GM19395 (cell line): ENCODE data around the gene GOLGA7B.

ENCODE experiments used
- ATAC-seq: cut with Tn5 transposase; IDR thresholded peaks from one replicate; pipeline ENCODE4 v1.9.1; 2021; ENCODE audit warnings: mild to moderate bottlenecking, moderate library complexity; ENCODE audit not compliant: unreplicated experiment

The GOLGA7B gene

DNA sequence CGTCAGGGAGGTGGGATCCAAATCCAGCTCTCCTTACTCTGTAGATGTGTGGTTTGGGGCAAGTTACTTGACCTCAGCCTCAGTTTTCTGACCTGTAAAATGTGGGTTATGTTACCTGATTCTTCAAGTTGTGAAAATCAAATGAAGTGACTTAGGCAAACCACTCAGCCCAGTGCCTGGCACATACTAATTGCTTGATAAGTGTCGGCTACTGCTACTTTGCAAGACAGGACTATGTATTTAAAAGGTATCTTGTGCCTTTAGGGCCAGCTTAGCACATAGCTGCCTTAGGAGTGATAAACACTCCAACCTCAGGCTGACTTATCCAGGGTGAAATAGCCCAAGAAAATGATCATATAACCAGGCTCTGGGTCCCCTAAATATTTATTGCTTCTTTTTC is 42.9 kb downstream of the GOLGA7B start:
- ATAC-seq, result no peak

DNA sequence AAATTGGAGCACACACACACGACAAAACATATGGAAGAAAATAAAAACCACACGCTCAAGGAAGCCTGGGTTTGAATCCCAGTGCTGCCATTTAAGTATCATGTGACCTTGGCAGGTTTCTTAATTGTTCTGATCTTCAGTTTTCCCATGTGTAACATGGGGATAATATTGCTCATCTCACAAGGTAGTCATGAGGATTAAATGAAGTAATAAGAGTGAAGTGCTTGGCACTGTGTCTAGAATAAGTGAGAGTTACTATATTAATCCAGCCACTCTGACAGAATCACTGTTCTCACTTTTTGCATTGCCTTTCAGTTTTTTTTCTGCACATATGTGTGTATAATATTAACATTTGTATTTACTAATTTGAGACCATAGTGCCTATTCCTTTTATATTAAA is 43.3 kb downstream of the GOLGA7B start:
- no peak for ATAC-seq

DNA sequence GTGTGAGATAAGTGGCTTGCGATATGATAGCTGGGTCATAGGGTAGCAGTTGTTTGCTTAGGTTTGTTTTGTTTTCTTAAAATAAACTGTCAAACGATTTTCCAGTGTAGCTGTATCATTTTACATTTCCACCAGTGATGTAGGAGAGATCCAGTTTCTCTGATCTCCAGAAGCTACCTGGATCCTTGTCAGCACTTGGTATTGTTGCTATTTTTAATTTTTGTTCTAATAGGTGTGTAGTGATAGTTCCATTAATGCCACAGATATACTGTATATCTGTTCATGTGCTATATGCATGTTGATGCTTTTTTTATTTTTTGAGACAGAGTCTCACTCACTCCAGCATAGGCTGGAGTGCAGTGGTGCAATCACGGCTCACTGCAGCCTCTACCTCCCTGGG is 44.4 kb downstream of the GOLGA7B start:
- ATAC-seq, result no peak

DNA sequence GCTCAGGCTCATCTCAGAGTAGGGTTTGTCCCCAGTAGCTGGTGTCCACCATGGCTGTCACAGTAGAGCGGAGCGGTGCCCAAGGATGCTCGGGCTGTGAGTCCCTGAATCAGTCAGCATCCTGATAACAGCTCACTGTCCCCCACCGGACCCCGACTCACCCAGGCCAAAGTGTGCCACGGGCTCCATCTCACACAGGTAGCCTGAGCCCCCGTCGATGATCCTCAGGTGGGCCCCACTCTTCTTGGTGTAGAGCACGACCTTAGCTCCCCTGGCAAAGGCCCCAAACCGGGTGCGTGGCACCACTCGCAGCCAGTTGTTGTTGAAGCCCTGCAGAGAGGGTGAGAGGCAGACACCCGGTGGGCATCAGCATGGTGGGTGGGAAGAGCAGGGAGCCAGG is 45.4 kb downstream of the GOLGA7B start:
- no peak for ATAC-seq

DNA sequence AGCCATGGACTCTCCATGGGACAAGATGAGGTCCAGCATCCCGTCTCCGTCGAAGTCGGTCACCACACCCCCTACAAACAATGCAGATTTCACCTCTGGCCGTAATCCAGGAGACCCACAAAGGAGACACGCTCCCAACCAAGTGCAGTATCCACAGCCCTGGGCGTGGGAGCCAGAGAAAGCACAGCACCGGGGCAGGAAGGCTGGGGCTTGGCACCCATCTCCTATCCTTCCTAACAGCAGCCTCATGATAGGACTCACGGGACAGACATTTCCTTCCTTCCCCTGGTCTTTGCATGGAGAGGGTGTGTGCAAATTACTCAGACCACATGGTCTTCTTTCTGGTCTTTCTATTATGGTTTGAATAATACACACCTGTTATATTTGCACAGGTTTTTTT is 46.3 kb downstream of the GOLGA7B start:
- ATAC-seq, result no peak

DNA sequence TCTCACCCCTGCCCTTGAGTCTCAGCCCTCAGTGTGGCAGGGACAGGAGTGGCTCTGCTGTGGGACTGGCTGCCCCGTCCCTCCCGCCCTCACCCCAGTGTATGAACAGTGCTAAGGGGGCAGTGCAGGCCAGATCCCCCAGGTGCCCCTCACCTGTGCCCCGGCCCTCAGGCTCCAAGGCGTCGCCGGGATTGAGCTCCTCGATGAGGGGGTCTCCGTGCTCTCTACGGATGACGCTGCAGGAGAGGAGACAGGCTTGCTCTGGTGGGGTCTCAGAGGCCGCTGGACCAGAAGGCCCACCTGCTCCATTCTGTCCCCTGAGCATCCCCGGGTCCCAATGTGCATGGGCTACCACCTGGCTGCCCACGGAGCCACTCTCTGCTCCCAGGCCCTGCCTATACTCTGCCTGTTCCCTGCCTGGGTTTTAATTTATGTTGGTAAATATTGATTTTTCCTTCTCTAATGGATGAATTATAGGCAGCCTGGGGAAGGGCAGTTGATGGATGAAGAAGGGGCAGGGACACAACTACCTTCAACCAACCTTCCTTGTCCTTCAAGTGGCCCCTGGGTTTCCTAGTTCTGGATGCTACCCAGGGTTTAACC is 47.2 kb downstream of the GOLGA7B start:
- ATAC-seq, result no peak

DNA sequence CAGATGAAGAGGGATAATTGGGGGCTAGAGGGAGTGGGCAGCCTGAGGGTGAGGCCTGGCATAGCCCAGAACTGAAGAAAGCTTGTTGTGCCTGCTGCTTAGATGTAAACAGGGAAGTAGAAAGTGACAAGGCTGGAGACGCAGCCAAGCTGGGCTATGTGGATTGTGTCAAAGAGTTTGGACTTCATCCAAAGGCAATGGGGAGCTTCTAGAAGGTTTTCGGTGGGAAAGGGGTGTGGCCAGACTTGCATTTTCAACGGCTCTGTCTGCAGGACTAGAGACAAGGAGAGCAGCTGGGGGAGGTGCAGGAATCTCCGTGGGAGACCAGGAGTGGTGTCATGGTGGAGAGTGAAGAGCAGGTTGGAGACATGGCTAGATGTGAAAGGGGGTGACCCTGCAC is 48.8 kb downstream of the GOLGA7B start:
- no peak for ATAC-seq

DNA sequence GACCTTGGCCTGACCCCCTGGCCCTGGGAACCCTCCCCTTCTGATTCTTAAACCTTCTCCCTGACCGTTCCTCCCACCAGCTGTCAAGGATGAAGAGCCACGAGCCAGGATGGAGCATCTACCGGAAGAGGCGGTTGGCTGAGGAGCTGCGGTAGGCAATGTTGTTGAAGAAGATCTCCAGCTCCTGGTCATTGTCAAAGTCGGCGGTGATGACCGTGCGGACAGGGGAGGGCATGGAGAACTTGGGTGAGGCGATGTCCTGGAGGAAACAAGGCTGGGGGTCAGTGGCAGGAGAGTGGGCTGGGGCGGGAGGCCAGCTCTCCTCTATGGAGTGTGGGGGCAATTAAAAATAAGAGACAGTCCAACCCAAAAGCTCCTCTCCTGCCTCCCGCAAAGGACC is 51.7 kb downstream of the GOLGA7B start:
- ATAC-seq, result no peak

DNA sequence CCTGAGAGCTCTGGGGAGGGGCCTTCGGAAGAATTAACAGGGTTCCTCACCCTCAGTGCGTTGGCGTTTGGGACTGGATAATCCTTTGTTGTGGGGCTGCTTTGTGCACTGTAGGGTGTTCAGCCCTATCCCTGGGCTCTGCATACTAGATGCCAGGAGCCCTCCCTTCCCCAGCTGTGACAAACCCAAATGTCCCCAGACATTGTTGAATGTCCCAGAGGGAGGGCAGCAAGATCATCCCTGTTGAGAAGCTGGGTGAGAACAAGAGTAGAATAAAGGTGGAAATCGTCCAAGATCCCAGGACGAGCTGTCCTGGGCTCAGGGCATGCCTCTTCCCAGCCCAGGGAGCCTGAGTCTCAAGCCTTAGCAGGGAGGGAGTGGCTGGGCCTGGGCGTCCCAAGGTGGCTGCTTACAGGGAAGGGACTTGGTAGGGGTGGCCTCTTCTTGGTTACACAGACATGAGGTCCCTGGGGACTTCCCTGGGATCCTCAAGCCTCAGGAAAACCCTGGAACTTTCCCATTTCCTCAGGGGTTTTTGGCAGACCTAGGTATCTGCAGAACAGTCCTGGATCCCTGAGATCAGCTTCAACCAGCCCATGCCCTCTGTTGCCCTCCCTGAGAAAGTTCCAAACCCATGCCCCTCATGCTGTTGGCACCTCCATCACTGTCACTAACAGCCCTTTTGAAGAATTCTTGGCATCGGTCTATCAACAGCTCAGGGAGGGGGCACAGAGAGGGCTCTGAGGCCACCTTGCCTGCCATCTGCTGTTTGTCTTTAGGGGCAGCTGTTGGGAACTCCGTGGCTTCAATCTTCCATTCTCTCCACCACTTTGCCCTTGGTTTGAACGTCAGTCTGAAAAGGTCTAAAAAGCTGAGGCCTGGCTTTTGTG is 53.7 kb downstream of the GOLGA7B start:
- no peak for ATAC-seq

DNA sequence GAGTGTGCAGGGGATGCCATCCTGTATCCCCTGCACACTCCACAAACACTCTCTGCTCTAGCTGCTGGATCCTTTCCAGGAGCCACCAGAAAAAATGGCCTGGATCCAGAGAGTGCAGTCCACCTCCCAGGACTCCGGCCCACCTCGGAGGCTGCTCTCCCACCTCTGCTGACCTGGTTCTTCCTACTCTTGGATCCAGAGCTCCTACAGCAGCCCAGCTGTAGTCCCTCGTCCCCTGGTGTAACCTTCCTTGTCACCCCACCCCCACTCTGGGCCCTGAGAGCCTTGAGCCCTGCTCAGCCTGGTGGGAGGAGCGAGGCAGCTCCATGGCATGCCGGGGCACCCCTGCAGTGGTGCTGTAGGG is 54.4 kb downstream of the GOLGA7B start:
- ATAC-seq, result no peak

DNA sequence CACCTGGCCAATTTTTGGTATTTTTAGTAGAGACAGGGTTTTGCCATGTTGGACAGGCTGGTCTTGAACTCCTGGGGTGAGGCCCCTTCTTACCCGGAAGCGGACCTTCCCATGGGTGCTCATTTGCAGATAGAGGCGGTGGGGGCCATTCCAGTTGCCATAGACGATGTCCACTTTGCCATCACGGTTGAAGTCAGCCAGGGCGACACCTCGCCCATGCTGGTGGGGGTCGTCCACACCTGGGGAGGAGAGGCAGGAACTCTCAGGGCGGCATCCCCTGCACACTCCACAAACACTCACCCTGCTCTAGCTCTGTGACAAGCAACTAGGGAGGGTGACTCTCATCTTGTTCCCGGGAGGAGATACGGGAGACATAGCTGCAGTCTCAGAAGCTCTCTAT is 54.9 kb downstream of the GOLGA7B start:
- ATAC-seq, result no peak

DNA sequence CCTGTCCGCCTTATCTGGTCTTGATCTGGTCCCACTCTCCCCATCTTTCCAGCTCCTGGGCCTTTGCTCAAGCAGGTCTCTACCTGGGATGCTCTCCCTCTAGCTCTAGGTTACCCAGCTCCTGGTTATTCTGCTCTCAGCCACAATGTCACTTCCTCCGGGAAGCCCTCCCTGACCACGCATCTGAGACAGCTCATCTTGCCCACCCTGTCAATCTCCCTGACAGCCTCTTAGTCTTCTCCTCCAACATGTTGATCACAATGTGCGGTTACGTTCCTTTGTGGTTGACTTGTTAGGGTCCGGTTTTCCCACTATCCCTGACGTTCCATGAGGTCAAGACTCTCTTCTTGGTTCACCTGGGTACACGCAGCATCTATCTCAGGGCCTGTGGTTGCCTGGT is 55.6 kb downstream of the GOLGA7B start:
- no peak for ATAC-seq

DNA sequence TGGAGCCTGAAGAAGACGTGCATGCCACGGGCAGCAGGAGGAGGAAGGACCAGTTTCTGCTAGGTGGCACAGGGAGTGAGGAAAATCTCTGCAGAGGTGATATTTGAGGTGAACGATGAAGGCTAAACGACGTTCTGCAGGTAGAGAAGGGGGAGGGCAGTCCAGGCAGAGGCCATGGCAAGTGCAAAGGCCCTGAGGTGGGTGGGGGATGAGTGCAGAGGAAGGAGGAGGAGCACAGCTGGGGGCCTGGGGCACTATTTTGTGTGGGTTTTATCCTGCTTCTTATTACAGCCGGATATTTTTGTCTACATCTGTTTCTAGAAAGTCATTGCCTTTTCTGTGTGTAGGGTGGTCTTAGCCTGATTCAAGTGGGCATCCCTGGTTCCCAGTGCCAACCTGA is 57.6 kb downstream of the GOLGA7B start:
- no peak for ATAC-seq

DNA sequence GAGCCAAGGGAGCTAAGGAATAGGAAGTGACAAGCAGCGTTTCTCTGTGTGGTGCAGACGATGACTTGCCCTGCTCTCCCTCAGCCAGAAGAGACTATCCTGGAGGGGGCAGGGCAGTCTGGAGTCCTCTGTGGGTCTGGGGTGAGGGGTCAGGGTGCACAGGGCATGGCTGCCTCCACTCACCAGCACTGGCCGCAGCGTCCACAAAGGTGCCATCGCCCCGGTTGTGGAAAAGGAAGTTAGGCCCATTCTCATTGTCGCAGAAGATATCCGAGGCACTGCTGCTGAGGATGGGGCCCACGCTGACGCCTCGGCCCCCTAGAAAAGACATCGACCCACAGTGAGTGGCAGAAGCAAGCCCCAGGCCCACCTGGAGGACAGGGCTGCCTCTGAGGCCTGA is 58.2 kb downstream of the GOLGA7B start:
- ATAC-seq, result no peak

DNA sequence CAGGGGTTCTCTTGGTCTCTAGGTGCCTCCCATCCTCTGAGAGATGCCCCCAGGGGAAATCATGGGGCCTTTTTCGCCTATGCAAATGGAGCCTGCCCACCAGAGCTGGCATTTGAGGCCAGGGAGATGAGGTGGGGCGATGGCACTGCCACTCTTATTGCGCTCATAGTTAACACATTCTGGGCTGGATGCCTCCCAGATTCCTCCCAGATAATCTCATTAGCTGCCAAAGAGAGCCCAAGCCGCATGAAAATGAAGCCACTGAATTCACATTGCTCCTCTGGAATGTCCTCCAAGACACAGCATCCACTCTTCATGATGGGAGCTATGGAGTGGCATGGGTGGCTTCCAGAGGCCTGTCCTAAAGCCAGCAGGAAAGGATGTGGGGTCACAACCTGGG is 61.0 kb downstream of the GOLGA7B start:
- ATAC-seq, result no peak

DNA sequence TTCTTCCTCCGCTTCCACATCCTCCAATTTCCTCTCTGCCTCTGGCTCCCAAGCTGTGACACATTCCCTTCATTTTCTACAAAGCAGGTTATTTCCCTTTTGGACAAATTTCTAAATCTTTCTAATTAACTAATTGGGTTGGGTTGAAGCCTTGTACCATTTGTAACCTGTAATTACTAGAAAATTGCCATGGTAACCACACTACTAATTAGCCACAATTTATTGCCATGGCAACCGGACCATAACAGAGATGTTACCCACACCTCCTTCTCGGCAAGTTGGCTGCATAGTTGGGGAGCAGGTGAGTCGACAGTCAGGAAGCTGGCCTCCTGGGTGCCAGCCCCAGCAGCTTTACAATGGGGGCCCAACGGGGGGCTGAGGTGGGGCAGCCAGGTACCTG is 61.6 kb downstream of the GOLGA7B start:
- ATAC-seq, result no peak

DNA sequence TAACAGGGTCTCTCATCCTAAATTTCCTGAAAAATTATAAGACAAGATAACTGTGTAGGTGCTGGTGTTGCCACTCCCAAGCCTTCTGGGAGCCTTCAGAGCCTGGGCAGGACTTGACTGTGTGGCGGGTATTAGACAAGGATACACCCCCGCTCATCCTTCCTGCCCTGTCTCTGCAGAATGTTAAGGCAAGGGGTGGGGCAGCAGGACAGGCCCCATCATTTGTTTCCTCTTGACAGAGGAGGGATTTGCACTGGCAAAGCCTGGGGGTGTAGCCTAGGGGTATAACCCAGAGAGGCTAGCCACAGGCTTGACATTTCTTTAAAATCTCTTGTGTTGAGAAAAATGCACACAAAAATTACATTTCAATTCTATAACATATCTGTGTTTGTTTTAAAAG is 63.5 kb downstream of the GOLGA7B start:
- no peak for ATAC-seq

DNA sequence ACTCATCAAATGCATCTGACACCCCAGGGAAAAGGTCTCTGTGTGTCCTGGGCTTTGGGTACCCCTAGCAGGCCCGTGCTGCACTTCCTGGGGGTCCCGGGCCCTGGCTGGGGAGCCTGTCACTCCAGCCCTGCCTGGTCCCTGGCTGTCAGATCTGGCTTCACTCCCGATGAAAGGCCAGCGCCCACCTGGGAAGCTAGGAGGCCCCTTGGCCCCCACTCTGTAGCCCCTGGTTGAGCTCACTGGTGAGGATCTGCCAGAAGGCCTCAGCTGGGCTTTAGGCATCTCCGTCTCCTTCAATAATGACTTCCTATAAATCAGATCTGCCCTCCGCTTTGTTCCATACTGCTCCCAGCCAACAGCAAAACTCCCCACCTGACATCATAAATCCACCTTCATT is 64.0 kb downstream of the GOLGA7B start:
- no peak for ATAC-seq

DNA sequence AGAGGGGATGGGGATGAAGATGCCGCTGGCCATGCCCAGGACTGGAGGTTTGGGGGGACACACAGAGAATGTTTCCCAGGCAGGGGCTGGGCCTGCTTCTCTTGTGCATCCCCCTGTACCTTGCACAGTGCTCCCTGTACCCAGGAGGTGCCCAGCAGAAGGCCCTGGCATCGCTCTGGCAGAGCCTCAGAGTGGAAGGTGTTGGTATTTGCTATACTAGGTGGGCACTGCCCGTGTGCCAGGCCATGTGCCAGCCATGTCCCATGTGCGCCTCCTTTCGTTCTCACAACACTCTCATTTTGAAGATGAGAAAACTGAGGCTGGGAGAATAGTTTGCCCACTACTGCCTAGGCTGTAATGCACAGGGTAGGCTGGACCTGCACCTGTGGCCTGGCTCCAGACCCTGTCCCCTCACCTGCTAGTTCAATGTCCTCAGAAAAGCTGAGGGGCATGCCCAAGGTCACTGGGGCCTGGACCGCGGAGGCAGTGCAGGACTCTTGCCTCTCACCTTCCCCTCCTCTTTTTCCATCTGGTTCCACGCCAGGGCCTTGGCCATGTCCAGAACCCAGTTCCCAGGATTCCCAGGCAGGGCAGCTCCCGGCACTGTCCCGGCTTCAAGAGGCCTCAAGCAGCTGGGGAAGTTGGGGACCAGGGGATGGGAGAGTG is 64.7 kb downstream of the GOLGA7B start:
- no peak for ATAC-seq

DNA sequence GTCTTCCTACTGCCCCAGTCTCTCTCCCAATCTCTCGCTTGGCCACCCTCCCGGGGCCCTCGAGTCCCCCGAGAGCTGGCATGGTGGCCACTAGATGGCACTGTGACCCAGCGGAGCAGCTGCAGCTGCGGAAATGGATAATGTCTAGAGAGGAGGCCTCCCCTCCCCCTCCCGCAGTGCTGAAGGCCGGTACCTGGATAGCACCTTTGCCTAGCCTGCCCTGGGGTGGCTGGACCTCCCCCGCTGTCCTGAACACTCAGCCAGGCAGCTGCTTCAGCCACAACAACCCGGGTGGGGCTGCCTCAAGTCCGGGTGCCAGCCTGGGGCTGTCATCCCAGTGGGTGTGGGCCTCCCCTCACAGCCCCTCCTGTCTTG is 65.2 kb downstream of the GOLGA7B start:
- ATAC-seq, result no peak

DNA sequence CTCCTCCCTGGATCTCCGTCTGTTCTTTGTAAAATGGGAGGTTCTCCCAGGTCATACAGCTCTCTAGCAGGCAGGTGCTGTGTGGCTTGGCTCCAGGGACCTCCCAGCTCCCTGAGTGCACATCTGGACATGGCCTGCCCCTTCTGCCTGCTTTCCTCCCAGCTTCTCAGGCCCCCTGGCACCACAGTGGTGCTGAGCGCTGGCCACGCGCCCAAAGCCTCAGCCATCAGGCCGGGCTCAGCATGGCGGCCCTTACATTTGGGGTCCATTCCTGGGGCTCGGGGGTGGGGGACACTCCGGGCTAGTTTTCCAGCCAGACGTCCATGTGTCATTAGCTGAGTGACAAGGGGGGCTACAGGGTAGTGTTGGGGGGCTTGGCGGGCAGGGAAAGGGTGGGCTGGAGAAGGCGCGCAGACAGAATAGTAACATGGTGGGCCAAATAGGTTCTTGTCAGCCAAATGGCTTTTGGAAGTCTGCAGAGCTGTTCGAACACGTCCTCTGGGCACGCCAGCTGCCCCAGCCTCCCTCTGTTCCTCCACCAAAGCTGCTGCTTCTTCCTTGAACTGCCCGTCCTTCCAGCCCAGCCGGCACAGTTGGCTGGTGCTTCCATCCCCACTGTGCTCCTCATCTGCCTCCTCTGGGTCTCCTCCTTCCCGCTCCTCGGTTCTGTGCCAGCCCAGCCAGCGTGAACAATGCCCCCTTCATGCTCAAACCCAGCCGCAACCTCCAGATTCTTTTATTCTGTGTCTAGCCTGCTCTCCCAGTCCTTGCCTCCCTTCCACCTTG is 65.9 kb downstream of the GOLGA7B start:
- no peak for ATAC-seq

DNA sequence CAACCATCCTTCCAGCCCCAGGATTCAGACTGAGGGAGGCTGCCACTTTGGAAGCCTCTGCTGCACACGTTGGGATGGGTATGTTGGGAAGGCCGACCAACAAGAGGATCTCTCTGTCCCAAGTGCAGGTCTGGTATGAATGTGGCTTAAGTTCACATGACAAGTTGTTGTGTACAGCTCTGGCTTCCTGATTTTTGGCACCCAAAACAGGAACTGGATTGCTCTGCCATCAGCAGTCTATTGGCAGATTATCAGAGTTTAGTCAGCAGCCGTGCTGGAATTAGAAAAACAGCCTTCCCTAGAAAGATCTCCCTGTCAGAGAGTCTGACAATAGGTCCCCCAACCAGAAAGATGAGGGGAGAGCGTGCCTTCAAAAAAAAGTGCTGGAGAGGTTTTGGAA is 66.9 kb downstream of the GOLGA7B start:
- ATAC-seq, result no peak
